ENCODE data around the gene MYO5A.

MYO5A gene

GRCh38 chr15:52391069-52391468 is 137.6 kb downstream of the MYO5A start:
- TF ChIP-seq TAF1 (IDR thresholded peaks at IDR 0.05; ENCODE audit: borderline replicate concordance, insufficient read depth, low read length): no peak
- TF ChIP-seq REST (IDR thresholded peaks at IDR 0.05; ENCODE audit: insufficient read depth in 1 of 2, low read depth in 2 of 2, low read length in 2 of 2): no peak
- no peak for TF ChIP-seq POLR2AphosphoS5 (IDR thresholded peaks at IDR 0.05; ENCODE audit: low read depth, low read length)
- TF ChIP-seq SIN3A (IDR thresholded peaks at IDR 0.05; ENCODE audit: borderline replicate concordance, insufficient read depth, low read length): no peak
- no peak for TF ChIP-seq FOXP2 (optimal IDR thresholded peaks at IDR 0.05; ENCODE audit: borderline replicate concordance, extremely low read depth, extremely low read length, insufficient read depth)

- TF ChIP-seq TAF1 (IDR thresholded peaks at IDR 0.05; ENCODE audit: borderline replicate concordance, insufficient read depth, low read length) (no peak), REST (IDR thresholded peaks at IDR 0.05; ENCODE audit: insufficient read depth in 1 of 2, low read depth in 2 of 2, low read length in 2 of 2) (no peak), FOXP2 (optimal IDR thresholded peaks at IDR 0.05; ENCODE audit: borderline replicate concordance, extremely low read depth, extremely low read length, insufficient read depth) (no peak)
Measured at GRCh38 chr15:52385670-52386069, 143.0 kb downstream of the MYO5A start.

DNA sequence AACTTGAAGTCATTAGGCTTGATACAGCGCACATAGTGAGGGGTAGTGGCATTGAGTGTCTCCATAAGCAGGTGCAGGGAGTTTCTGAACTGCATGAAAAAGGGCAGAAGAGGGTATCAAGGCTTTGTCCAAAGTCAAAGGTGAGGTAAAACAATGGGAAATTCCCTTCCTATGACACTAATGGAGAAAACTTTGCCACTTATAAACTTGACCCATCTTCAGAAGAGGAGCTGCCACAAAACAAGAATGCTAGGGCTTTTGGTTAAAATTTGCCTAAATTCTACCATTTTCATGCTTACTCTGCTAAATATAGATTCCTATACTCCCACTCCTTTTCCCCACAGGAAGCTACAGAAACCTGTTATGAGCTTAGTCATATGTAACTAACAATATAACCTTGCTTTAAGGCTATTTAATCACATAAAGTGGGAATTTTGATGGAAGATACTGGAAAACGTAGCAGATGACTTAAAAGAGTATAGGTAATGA is 145.5 kb downstream of the MYO5A start:
- TF ChIP-seq POLR2AphosphoS5 (IDR thresholded peaks at IDR 0.05; ENCODE audit: low read depth, low read length) (no peak), TAF1 (IDR thresholded peaks at IDR 0.05; ENCODE audit: borderline replicate concordance, insufficient read depth, low read length) (no peak), REST (IDR thresholded peaks at IDR 0.05; ENCODE audit: insufficient read depth in 1 of 2, low read depth in 2 of 2, low read length in 2 of 2) (no peak), SIN3A (IDR thresholded peaks at IDR 0.05; ENCODE audit: borderline replicate concordance, insufficient read depth, low read length) (no peak), FOXP2 (optimal IDR thresholded peaks at IDR 0.05; ENCODE audit: borderline replicate concordance, extremely low read depth, extremely low read length, insufficient read depth) (no peak)

DNA sequence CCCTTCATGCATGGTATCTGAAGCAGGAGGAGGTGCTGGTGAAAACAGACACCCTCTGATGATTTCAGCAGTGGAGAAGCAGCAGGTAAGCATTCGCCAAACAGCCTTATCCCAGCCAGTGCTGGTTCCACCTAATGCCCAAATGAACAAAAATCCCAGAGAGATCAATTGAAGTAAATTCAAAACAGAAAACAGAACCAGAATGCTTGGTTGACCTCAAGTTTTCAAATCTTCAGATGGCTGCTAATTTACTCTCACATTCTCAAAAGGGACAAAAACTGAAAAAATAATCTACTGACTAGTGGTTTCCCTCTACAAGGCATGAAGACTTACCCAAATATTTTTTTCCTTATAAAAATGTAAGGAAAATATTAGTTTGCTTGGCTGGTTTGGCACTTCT is 146.0 kb downstream of the MYO5A start:
- no peak for TF ChIP-seq FOXP2 (optimal IDR thresholded peaks at IDR 0.05; ENCODE audit: borderline replicate concordance, extremely low read depth, extremely low read length, insufficient read depth)

GRCh38 chr15:52379395-52380106 is 149.1 kb downstream of the MYO5A start:
- TF ChIP-seq REST (IDR thresholded peaks at IDR 0.05; ENCODE audit: insufficient read depth in 1 of 2, low read depth in 2 of 2, low read length in 2 of 2) (no peak), TAF1 (IDR thresholded peaks at IDR 0.05; ENCODE audit: borderline replicate concordance, insufficient read depth, low read length) (no peak), FOXP2 (optimal IDR thresholded peaks at IDR 0.05; ENCODE audit: borderline replicate concordance, extremely low read depth, extremely low read length, insufficient read depth) (no peak)

Data from PFSK-1 (cell line).